ENCODE measurements around the gene BCL7A. TPM values are rescaled to one million over a fixed set of nuclear protein-coding genes. Genes with fewer than 3 reads are reported as not detected.

The BCL7A gene
- polyA plus RNA-seq, 2 of the 4 experiments (the other 2 are of a cell fraction): 9.2 to 9.4 TPM

- FAIRE-seq (no peak), ATAC-seq (0 out of 6 replicates have a peak, but pooled peaks of 1 of the 2 experiments have one; percentile 20), DNase-seq (ENCODE audit: low read depth in 1 of 2, low spot score in 1 of 2) (no peak)
- WGBS (ENCODE audit: missing lambda C conversion rate): 86% methylated on average over 7 of the region's 7 CpGs
- H3K27ac ChIP-seq: no peak overlapping the region
- H3K4me2 ChIP-seq: no peak overlapping the region
- H3K4me1 ChIP-seq: peaks cover 16% of the 10 kb centered on the region
- no peaks in the 10 kb centered on the region for H3K9me3 ChIP-seq
- no peak for TF ChIP-seq FOSL2 (IDR thresholded peaks at IDR 0.05)
- TF ChIP-seq FOSL2 (CRISPR knock-in tag; IDR thresholded peaks at IDR 0.05): no peak
- no peak for TF ChIP-seq ESRRA (IDR thresholded peaks at IDR 0.05; ENCODE audit: borderline replicate concordance, low read length)
- no peak for TF ChIP-seq GATA3 (IDR thresholded peaks at IDR 0.05; ENCODE audit: borderline replicate concordance)
- TF ChIP-seq CBX2 (IDR thresholded peaks at IDR 0.05; ENCODE audit: borderline replicate concordance, low read depth): no peak
- TF ChIP-seq TP53 (CRISPR knock-in tag; IDR thresholded peaks at IDR 0.05): no peak
- no peak for TF ChIP-seq SMC3 (IDR thresholded peaks at IDR 0.05)
- no peak for TF ChIP-seq CHD2 (IDR thresholded peaks at IDR 0.05; ENCODE audit: low read length, partially characterized antibody)
- TF ChIP-seq ZC3H11A (IDR thresholded peaks at IDR 0.05): no peak
- TF ChIP-seq MYC (IDR thresholded peaks at IDR 0.05; ENCODE audit: borderline replicate concordance, low read length): no peak
- TF ChIP-seq ATOH8 (CRISPR knock-in tag; IDR thresholded peaks at IDR 0.05; ENCODE audit: low read depth): no peak
- TF ChIP-seq HOXB13 (CRISPR knock-in tag; IDR thresholded peaks at IDR 0.05; ENCODE audit: low read depth): no peak
- TF ChIP-seq MAFK (IDR thresholded peaks at IDR 0.05; ENCODE audit: partially characterized antibody): no peak
- no peak for TF ChIP-seq HDAC2 (IDR thresholded peaks at IDR 0.05)
- no peak for TF ChIP-seq TFCP2L1 (CRISPR knock-in tag; IDR thresholded peaks at IDR 0.05)
- no peak for TF ChIP-seq KDM1A (IDR thresholded peaks at IDR 0.05; ENCODE audit: low read depth)
- TF ChIP-seq FOSB (CRISPR knock-in tag; IDR thresholded peaks at IDR 0.05): no peak
- TF ChIP-seq POLR2A (IDR thresholded peaks at IDR 0.05; ENCODE audit: low read length): no peak
- no peak for TF ChIP-seq HEYL (CRISPR knock-in tag; IDR thresholded peaks at IDR 0.05)
- no peak for TF ChIP-seq RFX5 (IDR thresholded peaks at IDR 0.05)
- no peak overlapping the region for H3K4me3 ChIP-seq
- ChIA-PET CTCF (interaction anchor here (0.9 to 3.8 kb wide), 7 partner anchors 8 to 129 kb away, joined by 3 to 15 read pairs (median 4); no protein-coding TSS in a partner anchor), POLR2A (no interaction called here)
Observed at GRCh38 chr12:122046145-122046544, 24.5 kb downstream of the BCL7A start.

- ChIA-PET CTCF (interaction anchor here (0.9 to 32.3 kb wide), 6 partner anchors 10 to 253 kb away, joined by 3 to 850 read pairs (median 4); no protein-coding TSS in a partner anchor), POLR2A (no interaction called here)
- 91% methylated on average over 8 of the region's 8 CpGs for WGBS (ENCODE audit: missing lambda C conversion rate)
- ATAC-seq (no peak), FAIRE-seq (no peak), DNase-seq (ENCODE audit: low read depth in 1 of 2, low spot score in 1 of 2) (no peak)
- H3K27ac ChIP-seq: no peak overlapping the region
- peaks cover 13% of the 10 kb centered on the region for H3K4me1 ChIP-seq
- H3K4me3 ChIP-seq: no peak overlapping the region
- TF ChIP-seq ELK1 (IDR thresholded peaks at IDR 0.05; ENCODE audit: low read depth, low read length) (no peak), JUN (IDR thresholded peaks at IDR 0.05) (no peak), NFE2L2 (conservative IDR thresholded peaks at IDR 0.05; ENCODE audit: low read length) (no peak), MAX (IDR thresholded peaks at IDR 0.05) (no peak), FOSB (CRISPR knock-in tag; IDR thresholded peaks at IDR 0.05) (no peak), HMGXB4 (CRISPR knock-in tag; IDR thresholded peaks at IDR 0.05; ENCODE audit: borderline replicate concordance) (no peak), GATA3 (IDR thresholded peaks at IDR 0.05; ENCODE audit: borderline replicate concordance) (no peak)
- H3K4me2 ChIP-seq: no peak overlapping the region
- no peaks in the 10 kb centered on the region for H3K9me3 ChIP-seq
Observed at GRCh38 chr12:122048151-122048550, 26.5 kb downstream of the BCL7A start.

All from A549 (cell line).